IPS-18c (cell line): Measurements from ENCODE around the gene UBE2K.
"Not testable (repeated sequence)": the region's sequence is repeated elsewhere in the genome, so short reads cannot be mapped to it uniquely, and the experiment has no call there.

ENCODE experiments used
- H3K4me3 ChIP-seq: 2 replicates; pipeline ENCODE4 v1.7.0; 2013; ENCODE audit warnings: low read depth, mild to moderate bottlenecking, low read length, moderate library complexity; ENCODE audit not compliant: insufficient read depth
- H3K9me3 ChIP-seq: one replicate; pipeline ENCODE4 v1.6.1; 2013; ENCODE audit warnings: mild to moderate bottlenecking, low read length, moderate library complexity; ENCODE audit not compliant: control insufficient read depth, insufficient read depth

Gene UBE2K

GRCh38 chr4:39759569-39759968 lies 61.6 kb downstream of the UBE2K start:
- Histone ChIP-seq H3K9me3 (no peaks in the 10 kb centered on the region), H3K4me3 (no peak overlapping the region)

GRCh38 chr4:39761005-39761667 lies 63.2 kb downstream of the UBE2K start:
- Histone ChIP-seq H3K4me3 (no peak overlapping the region), H3K9me3 (no peaks in the 10 kb centered on the region)

- H3K4me3 ChIP-seq: no peak overlapping the region
- no peaks in the 10 kb centered on the region for H3K9me3 ChIP-seq
These were observed 66.0 kb downstream of the UBE2K start for GRCh38 chr4:39763714-39764572.

DNA sequence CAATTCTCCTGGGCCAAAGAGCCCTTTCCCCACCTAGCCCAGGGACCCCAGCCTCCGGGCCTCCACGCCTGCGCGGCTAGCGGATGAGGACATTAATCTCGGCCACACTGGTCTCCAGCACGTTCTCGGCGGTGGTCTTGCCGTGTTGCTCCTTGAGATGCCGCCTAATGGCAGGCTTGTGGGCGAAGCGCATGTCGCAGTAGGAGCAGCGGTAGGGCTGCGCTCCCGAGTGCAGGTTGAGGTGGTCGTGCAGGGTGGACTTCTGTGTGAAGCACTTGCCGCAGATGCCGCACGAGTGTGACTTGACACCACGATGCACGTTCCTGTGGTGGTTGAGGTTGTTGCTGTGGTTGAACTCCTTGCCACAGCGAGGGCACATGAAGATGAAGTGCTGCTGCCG lies 72.1 kb downstream of the UBE2K start:
- Histone ChIP-seq H3K4me3 (no peak overlapping the region), H3K9me3 (no peaks in the 10 kb centered on the region)

DNA sequence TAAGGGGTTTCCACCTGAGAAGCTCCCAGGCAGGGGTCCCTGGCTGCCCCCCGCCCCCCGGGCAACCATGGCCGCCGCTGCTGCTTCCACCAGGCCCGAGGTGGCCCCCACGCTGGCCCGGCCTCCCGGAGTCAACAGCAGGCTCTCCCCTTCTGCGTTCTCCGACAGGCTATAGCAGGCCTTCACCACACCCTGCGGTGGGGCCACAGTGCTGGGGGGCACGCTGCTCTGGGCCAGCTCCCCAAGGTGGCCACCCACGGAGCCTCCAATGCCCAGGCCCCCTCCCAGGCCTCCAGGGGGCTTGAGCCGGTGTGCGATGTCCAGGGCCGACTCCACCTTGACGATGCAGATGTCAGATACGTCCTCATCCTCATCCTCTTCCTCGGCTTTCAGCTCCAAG lies 72.5 kb downstream of the UBE2K start:
- Histone ChIP-seq H3K9me3 (no peaks in the 10 kb centered on the region), H3K4me3 (no peak overlapping the region)

DNA sequence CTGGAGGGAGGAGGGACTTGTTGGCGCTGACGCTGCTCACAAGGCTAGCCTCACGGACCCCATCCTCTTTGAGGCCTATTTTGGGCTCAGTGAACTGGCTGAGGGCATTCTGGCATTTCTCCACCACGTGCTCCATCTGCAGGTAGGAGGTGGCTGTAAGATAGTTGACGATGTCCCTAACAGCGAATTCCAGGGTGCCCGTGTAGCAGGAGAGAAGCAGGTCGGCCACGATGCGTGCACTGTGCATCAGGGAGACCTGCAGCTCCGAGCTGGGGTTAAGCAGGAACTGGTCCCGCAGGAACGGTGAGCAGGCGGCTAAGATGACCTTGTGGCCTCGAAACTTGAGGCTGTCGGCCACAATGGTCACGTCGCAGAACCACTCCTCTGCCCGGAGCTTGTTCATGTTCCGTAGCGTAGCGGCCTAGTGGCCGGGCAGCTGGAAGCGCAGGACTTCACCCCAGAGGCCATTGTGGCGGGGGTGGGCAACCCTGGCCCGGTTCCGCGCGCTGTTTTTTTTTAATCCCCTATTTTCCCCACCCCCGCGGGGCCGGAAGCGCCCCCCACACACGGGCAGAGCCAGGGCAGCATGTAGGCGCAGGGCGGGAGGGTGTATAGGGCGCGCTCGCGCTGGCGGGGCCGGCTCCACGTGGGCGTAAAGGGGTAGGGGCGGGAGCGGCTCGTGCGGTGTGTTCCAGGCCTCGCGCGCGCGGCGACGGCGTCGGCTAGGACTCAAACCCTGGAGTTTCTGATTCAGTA lies 73.2 kb downstream of the UBE2K start:
- H3K4me3 ChIP-seq: no peak overlapping the region
- H3K9me3 ChIP-seq: no peaks in the 10 kb centered on the region

DNA sequence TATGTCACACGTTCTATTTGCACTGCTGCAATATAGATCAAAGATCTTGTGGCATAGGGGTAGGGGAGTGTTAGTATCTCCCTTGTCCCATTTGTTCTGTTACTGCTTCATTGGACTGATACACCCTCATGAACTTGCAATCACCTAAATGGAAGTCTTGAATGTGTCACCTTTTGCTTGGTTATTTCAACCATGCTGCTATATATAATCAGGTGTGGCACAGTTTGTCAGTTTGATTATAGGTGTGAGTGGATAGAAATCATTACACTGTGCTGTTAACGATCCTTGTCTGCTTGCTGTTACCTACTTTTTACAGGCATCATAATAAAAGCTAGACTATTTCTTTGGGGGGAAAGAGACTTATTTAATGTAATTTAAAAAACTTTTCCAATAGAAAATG lies 84.1 kb downstream of the UBE2K start:
- H3K4me3 ChIP-seq, H3K9me3 ChIP-seq: not testable (repeated sequence)

DNA sequence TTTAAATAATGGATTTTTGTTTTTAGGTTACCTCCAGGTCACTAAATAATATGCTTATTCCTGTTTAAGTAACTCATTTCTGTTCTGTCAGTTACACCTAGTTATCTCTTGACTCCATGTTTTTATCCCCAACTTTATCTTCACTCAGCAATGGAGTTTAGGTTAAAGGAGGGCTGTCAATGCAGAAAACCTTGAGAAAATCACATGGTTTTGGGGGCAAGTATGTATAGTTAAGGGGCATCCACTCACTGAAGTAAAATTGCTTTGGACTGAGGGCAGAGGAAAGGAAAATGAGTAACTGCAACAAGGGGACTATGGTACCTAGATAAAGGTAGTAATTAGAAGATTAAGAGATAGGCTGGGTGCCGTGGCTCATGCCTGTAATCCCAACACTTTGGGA lies 87.1 kb downstream of the UBE2K start:
- Histone ChIP-seq H3K4me3 (no peak overlapping the region), H3K9me3 (no peaks in the 10 kb centered on the region)

GRCh38 chr4:39786838-39787237 lies 88.9 kb downstream of the UBE2K start:
- H3K9me3 ChIP-seq: no peaks in the 10 kb centered on the region
- H3K4me3 ChIP-seq: no peak overlapping the region

GRCh38 chr4:39792128-39792527 lies 94.2 kb downstream of the UBE2K start:
- H3K4me3 ChIP-seq: no peak overlapping the region
- no peaks in the 10 kb centered on the region for H3K9me3 ChIP-seq

- H3K4me3 ChIP-seq: no peak overlapping the region
- H3K9me3 ChIP-seq: no peaks in the 10 kb centered on the region
These were observed 94.6 kb downstream of the UBE2K start for GRCh38 chr4:39792529-39792928.

GRCh38 chr4:39792976-39793375 lies 95.0 kb downstream of the UBE2K start:
- not testable (repeated sequence) for H3K9me3 ChIP-seq, H3K4me3 ChIP-seq

- no peaks in the 10 kb centered on the region for H3K9me3 ChIP-seq
- H3K4me3 ChIP-seq: no peak overlapping the region
These were observed 104.1 kb downstream of the UBE2K start for GRCh38 chr4:39802005-39802404.

- H3K4me3 ChIP-seq: no peak overlapping the region
- no peaks in the 10 kb centered on the region for H3K9me3 ChIP-seq
These were observed 110.4 kb downstream of the UBE2K start for GRCh38 chr4:39808231-39808749.

GRCh38 chr4:39812500-39812899 lies 114.6 kb downstream of the UBE2K start:
- no peak overlapping the region for H3K4me3 ChIP-seq
- H3K9me3 ChIP-seq: no peaks in the 10 kb centered on the region

DNA sequence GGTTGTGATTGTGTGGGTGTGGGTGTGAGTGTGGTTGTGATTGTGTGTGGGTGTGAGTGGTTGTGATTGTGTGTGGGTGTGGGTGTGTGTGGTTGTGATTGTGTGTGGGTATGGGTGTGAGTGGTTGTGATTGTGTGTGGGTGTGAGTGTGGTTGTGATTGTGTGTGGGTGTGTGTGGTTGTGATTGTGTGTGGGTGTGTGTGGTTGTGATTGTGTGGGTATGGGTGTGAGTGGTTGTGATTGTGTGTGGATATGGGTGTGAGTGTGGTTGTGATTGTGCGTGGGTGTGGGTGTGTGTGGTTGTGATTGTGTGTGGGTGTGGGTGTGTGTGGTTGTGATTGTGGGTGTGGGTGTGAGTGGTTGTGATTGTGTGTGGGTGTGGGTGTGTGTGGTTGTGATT lies 115.1 kb downstream of the UBE2K start:
- not testable (repeated sequence) for H3K9me3 ChIP-seq, H3K4me3 ChIP-seq

- not testable (repeated sequence) for H3K4me3 ChIP-seq, H3K9me3 ChIP-seq
These were observed 115.8 kb downstream of the UBE2K start for GRCh38 chr4:39813761-39814160.
